ENCODE results near the gene PODN.

PODN gene

DNA sequence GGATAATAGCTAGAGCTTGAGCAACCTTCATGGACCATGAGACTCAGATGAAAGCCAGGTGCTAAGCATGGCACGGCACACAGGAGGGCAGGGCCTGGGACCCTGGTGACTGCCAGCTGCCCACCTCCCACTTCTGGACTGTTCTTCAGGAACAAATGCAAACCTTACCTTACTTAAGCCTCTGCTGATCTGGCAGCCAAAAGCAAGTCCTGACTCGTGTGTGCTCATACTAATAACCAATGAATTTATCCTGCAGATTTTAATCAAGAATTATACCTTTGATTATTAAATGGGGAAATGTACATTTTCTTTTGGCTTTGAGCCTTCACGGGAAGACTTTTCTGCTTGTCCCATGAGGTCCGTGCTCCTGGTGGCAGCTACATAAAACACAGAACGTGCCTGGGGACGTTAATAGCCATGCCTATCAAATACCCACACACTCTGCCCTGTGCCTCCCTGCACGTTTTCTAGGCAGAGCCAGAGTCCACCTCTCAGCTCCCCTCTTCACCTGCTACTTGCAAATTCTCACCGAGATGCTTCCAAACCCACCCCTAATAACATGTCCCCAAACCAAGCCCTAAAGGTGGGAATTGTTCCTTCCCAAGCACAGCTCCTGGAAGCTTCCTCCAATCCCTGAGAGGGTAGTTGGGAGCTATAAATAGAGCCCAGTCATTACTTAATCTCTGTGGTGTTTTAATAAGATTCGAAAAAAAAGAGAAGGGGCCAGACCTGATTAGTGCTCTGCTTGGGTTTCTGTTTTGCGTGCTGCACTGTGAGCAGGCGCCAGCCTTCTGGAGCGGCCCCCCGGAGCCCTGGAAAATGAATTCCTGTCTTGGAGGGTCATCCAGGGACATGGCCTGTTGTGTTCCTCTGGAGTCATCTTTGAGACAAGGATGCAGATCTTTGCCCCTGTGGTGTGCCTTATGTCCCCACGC lies 46.9 kb downstream of the PODN start:
- H3K27ac ChIP-seq: no peak overlapping the region
- H3K36me3 ChIP-seq (ENCODE audit: control insufficient read depth, insufficient read depth, low read length): no peaks in the 10 kb centered on the region
- no peaks in the 10 kb centered on the region for H3K27me3 ChIP-seq (ENCODE audit: control insufficient read depth, insufficient read depth, low read length)
- no peak overlapping the region for H3K4me2 ChIP-seq (ENCODE audit: low read length)
- H3K4me1 ChIP-seq: no peaks in the 10 kb centered on the region
- H3K9ac ChIP-seq: no peak overlapping the region
- TF ChIP-seq, protein P1, sequence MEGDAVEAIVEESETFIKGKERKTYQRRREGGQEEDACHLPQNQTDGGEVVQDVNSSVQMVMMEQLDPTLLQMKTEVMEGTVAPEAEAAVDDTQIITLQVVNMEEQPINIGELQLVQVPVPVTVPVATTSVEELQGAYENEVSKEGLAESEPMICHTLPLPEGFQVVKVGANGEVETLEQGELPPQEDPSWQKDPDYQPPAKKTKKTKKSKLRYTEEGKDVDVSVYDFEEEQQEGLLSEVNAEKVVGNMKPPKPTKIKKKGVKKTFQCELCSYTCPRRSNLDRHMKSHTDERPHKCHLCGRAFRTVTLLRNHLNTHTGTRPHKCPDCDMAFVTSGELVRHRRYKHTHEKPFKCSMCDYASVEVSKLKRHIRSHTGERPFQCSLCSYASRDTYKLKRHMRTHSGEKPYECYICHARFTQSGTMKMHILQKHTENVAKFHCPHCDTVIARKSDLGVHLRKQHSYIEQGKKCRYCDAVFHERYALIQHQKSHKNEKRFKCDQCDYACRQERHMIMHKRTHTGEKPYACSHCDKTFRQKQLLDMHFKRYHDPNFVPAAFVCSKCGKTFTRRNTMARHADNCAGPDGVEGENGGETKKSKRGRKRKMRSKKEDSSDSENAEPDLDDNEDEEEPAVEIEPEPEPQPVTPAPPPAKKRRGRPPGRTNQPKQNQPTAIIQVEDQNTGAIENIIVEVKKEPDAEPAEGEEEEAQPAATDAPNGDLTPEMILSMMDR (IDR thresholded peaks at IDR 0.05): no peak
- no peaks in the 10 kb centered on the region for H3K79me2 ChIP-seq
- no peak overlapping the region for H2AFZ ChIP-seq
- no peaks in the 10 kb centered on the region for H3K9me3 ChIP-seq (ENCODE audit: control insufficient read depth, low read length)
- H3K4me3 ChIP-seq (ENCODE audit: low read depth, low read length): no peak overlapping the region

DNA sequence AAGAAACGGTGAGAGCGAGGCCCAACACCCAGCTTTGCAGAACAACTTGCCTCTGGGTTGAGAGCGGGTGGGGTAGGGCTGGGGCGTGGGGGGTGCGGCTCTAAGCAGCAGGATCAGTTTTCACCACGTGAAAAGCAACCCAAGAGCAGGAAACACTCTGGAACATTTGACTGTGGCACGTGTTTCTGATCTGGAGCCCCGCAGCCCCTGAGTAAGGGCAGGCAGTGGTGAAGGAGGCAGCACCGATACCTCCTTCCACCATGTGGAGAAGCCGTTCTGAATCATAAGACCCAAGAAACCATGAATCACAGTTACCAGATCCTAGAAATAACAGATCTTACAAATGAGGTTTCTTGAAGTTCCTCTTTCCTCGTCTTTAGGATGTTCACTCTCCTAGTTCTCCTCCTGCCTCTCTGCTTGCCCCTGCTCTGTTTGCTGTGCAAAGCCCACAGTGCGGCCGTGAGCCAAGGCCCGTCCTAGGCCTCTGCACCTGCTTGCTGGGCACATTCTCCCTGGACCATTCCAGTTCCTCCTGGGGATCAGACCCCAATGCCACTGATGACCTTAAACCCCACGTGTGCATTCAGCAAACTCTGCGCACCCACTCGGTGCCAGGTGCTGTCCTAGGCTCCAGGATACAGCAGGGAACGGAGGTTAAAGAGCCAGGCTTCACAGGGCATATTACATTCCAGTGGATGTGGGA lies 48.5 kb downstream of the PODN start:
- TF ChIP-seq, protein P1 (IDR thresholded peaks at IDR 0.05): no peak
- Histone ChIP-seq H3K4me1 (no peaks in the 10 kb centered on the region), H2AFZ (no peak overlapping the region), H3K27me3 (ENCODE audit: control insufficient read depth, insufficient read depth, low read length) (no peaks in the 10 kb centered on the region), H3K4me2 (ENCODE audit: low read length) (no peak overlapping the region), H3K4me3 (ENCODE audit: low read depth, low read length) (no peak overlapping the region), H3K9ac (no peak overlapping the region), H3K27ac (no peak overlapping the region), H3K9me3 (ENCODE audit: control insufficient read depth, low read length) (no peaks in the 10 kb centered on the region), H3K36me3 (ENCODE audit: control insufficient read depth, insufficient read depth, low read length) (no peaks in the 10 kb centered on the region), H3K79me2 (no peaks in the 10 kb centered on the region)

DNA sequence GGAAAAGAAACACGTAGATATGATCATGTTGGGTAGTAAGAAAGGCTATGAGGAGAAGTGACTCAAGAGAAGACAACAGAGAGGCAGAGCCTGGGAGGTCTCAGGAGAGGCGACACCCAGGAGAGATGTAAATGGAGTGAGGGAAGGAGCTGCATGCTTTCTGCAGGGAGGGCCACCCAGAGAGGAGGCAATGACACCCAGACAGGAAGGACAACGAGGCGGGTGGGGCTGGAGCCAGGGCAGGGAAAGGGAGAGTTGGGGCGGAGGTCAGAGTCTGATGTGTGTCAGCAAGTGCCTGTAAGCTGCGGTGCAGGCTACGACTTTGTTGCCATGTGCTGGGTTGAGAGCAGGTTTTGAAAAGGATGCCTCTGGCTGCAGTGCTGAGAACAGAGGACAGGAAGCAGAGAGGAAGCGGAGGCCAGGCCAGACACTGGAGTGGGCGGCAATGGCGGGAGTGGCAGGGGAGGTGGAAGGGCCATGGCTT lies 49.1 kb downstream of the PODN start:
- no peak overlapping the region for H3K9ac ChIP-seq
- no peak overlapping the region for H3K4me3 ChIP-seq (ENCODE audit: low read depth, low read length)
- H3K27ac ChIP-seq: no peak overlapping the region
- no peaks in the 10 kb centered on the region for H3K27me3 ChIP-seq (ENCODE audit: control insufficient read depth, insufficient read depth, low read length)
- TF ChIP-seq, protein P1 (IDR thresholded peaks at IDR 0.05): no peak
- no peaks in the 10 kb centered on the region for H3K36me3 ChIP-seq (ENCODE audit: control insufficient read depth, insufficient read depth, low read length)
- H3K4me1 ChIP-seq: no peaks in the 10 kb centered on the region
- H3K79me2 ChIP-seq: no peaks in the 10 kb centered on the region
- H3K4me2 ChIP-seq (ENCODE audit: low read length): no peak overlapping the region
- H3K9me3 ChIP-seq (ENCODE audit: control insufficient read depth, low read length): no peaks in the 10 kb centered on the region
- no peak overlapping the region for H2AFZ ChIP-seq

DNA sequence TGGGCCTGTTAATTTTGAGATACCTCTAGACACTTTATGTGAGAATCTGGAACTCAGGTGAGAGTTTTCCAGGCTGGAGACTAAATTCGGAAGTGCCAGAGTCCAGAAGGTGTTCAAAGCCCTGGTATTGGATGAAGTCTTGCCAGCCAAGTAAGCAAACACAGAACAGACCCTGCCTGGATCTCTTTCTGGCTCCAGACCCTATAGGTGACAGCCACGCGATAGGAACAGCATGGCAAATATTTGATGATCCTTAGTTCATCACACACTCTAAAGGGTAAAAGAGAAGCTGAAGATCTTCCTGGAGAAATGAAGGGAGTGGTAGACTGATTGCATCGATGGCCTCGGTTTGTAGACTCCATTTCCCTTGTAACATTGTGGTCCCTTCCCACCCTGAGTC lies 49.7 kb downstream of the PODN start:
- Histone ChIP-seq H3K9ac (no peak overlapping the region), H3K36me3 (ENCODE audit: control insufficient read depth, insufficient read depth, low read length) (no peaks in the 10 kb centered on the region), H3K79me2 (no peaks in the 10 kb centered on the region), H3K4me3 (ENCODE audit: low read depth, low read length) (no peak overlapping the region), H2AFZ (no peak overlapping the region), H3K4me1 (no peaks in the 10 kb centered on the region), H3K9me3 (ENCODE audit: control insufficient read depth, low read length) (no peaks in the 10 kb centered on the region), H3K4me2 (ENCODE audit: low read length) (no peak overlapping the region), H3K27me3 (ENCODE audit: control insufficient read depth, insufficient read depth, low read length) (no peaks in the 10 kb centered on the region), H3K27ac (no peak overlapping the region)
- TF ChIP-seq, protein P1 (IDR thresholded peaks at IDR 0.05): no peak

Data from parathyroid adenoma (tissue), 2 donors.